HG02973 (cell line): ENCODE data around the gene GRIFIN.

ENCODE experiments used
- ATAC-seq: cut with Tn5 transposase; IDR thresholded peaks from one replicate; pipeline ENCODE4 v1.9.1; 2021; ENCODE audit warnings: moderate library complexity; ENCODE audit not compliant: unreplicated experiment

The GRIFIN gene

GRCh38 chr7:2499719-2500430 lies 23.7 kb upstream of the GRIFIN start:
- ATAC-seq: no peak

GRCh38 chr7:2499181-2499580 lies 23.0 kb upstream of the GRIFIN start:
- ATAC-seq: no peak

- no peak for ATAC-seq
Measured at GRCh38 chr7:2498708-2499107, 22.5 kb upstream of the GRIFIN start.

GRCh38 chr7:2497500-2498336 lies 21.5 kb upstream of the GRIFIN start:
- no peak for ATAC-seq

- no peak for ATAC-seq
Measured at GRCh38 chr7:2497065-2497464, 20.9 kb upstream of the GRIFIN start.

GRCh38 chr7:2496375-2496774 lies 20.2 kb upstream of the GRIFIN start:
- no peak for ATAC-seq

- ATAC-seq: no peak
Measured at GRCh38 chr7:2495418-2496299, 19.5 kb upstream of the GRIFIN start.

- no peak for ATAC-seq
Measured at GRCh38 chr7:2494191-2495130, 18.3 kb upstream of the GRIFIN start.

- no peak for ATAC-seq
Measured at GRCh38 chr7:2493205-2494164, 17.3 kb upstream of the GRIFIN start.

GRCh38 chr7:2492038-2492437 lies 15.8 kb upstream of the GRIFIN start:
- no peak for ATAC-seq

- ATAC-seq: no peak
Measured at GRCh38 chr7:2490181-2490651, 14.0 kb upstream of the GRIFIN start.

GRCh38 chr7:2488681-2489080 lies 12.5 kb upstream of the GRIFIN start:
- ATAC-seq: no peak

GRCh38 chr7:2488272-2488645 lies 12.1 kb upstream of the GRIFIN start:
- ATAC-seq: no peak

GRCh38 chr7:2487586-2488271 lies 11.5 kb upstream of the GRIFIN start:
- ATAC-seq: no peak

- no peak for ATAC-seq
Measured at GRCh38 chr7:2484868-2485267, 8.7 kb upstream of the GRIFIN start.

- no peak for ATAC-seq
Measured at GRCh38 chr7:2483494-2483893, 7.3 kb upstream of the GRIFIN start.

GRCh38 chr7:2482725-2483451 lies 6.7 kb upstream of the GRIFIN start:
- ATAC-seq: no peak

- ATAC-seq: no peak
Measured at GRCh38 chr7:2481195-2481594, 5.0 kb upstream of the GRIFIN start.
